ENCODE data around the gene GPR18.
A peak's percentile ranks its signal among the peaks of the same experiment; 100 is the strongest.

Gene GPR18

GRCh38 chr13:99271249-99271648, 13.1 kb upstream of the GPR18 start:
- peaks cover 7% of the 10 kb centered on the region for H3K36me3 ChIP-seq
- peaks cover 7% of the 10 kb centered on the region for H3K9me3 ChIP-seq (ENCODE audit: severe bottlenecking)
- no peak overlapping the region for H3K4me3 ChIP-seq (ENCODE audit: low read depth, low read length)
- H3K27me3 ChIP-seq (ENCODE audit: insufficient read depth, low read depth, severe bottlenecking) = no peaks in the 10 kb centered on the region
- no peak for DNase-seq
- TF ChIP-seq CTCF (IDR thresholded peaks at IDR 0.05; ENCODE audit: low read depth, low read length) = no peak
- no peak overlapping the region for H3K27ac ChIP-seq

GRCh38 chr13:99270518-99270917, 12.3 kb upstream of the GPR18 start:
- DNase-seq = no peak
- H3K27ac ChIP-seq = no peak overlapping the region
- H3K4me3 ChIP-seq (ENCODE audit: low read depth, low read length) = no peak overlapping the region
- H3K27me3 ChIP-seq (ENCODE audit: insufficient read depth, low read depth, severe bottlenecking) = no peaks in the 10 kb centered on the region
- peaks cover 3% of the 10 kb centered on the region; the same call in 1 of the 2 replicates for H3K36me3 ChIP-seq
- no peak for TF ChIP-seq CTCF (IDR thresholded peaks at IDR 0.05; ENCODE audit: low read depth, low read length)
- peaks cover 7% of the 10 kb centered on the region for H3K9me3 ChIP-seq (ENCODE audit: severe bottlenecking)

GRCh38 chr13:99269627-99270241, 11.6 kb upstream of the GPR18 start:
- H3K36me3 ChIP-seq = peaks cover 3% of the 10 kb centered on the region
- H3K27ac ChIP-seq = no peak overlapping the region
- peak; percentile 34 for DNase-seq
- H3K27me3 ChIP-seq (ENCODE audit: insufficient read depth, low read depth, severe bottlenecking) = no peaks in the 10 kb centered on the region
- peak; percentile 57 for TF ChIP-seq CTCF (IDR thresholded peaks at IDR 0.05; ENCODE audit: low read depth, low read length)
- no peak overlapping the region for H3K4me3 ChIP-seq (ENCODE audit: low read depth, low read length)
- peaks cover 7% of the 10 kb centered on the region for H3K9me3 ChIP-seq (ENCODE audit: severe bottlenecking)

- Histone ChIP-seq H3K9me3 (ENCODE audit: severe bottlenecking) (peaks cover 7% of the 10 kb centered on the region), H3K36me3 (peaks cover 3% of the 10 kb centered on the region), H3K27ac (no peak overlapping the region), H3K27me3 (ENCODE audit: insufficient read depth, low read depth, severe bottlenecking) (no peaks in the 10 kb centered on the region), H3K4me3 (ENCODE audit: low read depth, low read length) (no peak overlapping the region)
- no peak for DNase-seq
- TF ChIP-seq CTCF (IDR thresholded peaks at IDR 0.05; ENCODE audit: low read depth, low read length) = no peak
Observed at GRCh38 chr13:99268822-99269221, 10.6 kb upstream of the GPR18 start.

- peaks cover 6% of the 10 kb centered on the region for H3K36me3 ChIP-seq
Observed at GRCh38 chr13:99267927-99268326, 9.7 kb upstream of the GPR18 start.

More at GRCh38 chr13:99267927-99268326, 9.7 kb upstream of the GPR18 start:
- Histone ChIP-seq H3K9me3 (ENCODE audit: severe bottlenecking) (peaks cover 7% of the 10 kb centered on the region), H3K27ac (no peak overlapping the region), H3K4me3 (ENCODE audit: low read depth, low read length) (no peak overlapping the region), H3K27me3 (ENCODE audit: insufficient read depth, low read depth, severe bottlenecking) (no peaks in the 10 kb centered on the region)
- TF ChIP-seq CTCF (IDR thresholded peaks at IDR 0.05; ENCODE audit: low read depth, low read length) = no peak
- no peak for DNase-seq
